ENCODE measurements around the gene PTPN5.

PTPN5 gene

DNA sequence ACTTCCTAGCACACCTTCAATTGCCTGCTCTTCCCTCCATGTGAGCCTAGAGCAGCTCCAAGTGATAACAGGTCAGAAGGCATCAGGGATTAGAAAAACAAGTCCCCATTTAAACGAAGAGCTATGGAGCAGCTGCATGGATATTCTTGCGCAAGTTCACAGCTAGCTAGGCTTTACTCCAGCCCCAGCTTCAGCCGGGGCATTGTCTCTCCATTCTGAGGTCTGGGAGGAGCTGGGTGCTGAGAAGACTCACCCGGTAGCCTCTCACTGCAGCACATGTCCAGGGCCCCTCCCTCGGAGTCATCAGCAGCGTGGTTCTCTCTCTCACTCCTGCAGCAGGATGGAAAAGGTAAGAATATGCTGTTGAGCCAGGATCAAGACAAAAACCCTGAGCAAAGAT, 26.0 kb downstream of the PTPN5 start:
- Histone ChIP-seq H3K4me3 (ENCODE audit: low read depth, low read length) (no peak overlapping the region), H4K8ac (ENCODE audit: low read depth, low read length) (no peak overlapping the region), H3K27me3 (ENCODE audit: insufficient read depth, low read length) (no peaks in the 10 kb centered on the region), H4K91ac (ENCODE audit: low read depth, low read length) (no peak overlapping the region), H4K12ac (ENCODE audit: low read depth, low read length) (no peak overlapping the region), H3K4me2 (ENCODE audit: low read length) (no peak overlapping the region), H3K79me1 (ENCODE audit: low read length) (no peaks in the 10 kb centered on the region), H3K27ac (ENCODE audit: low read depth, low read length) (no peak overlapping the region), H3K36me3 (ENCODE audit: control insufficient read depth in 1 of 2, insufficient read depth in 2 of 2, low read length in 2 of 2) (no peaks in the 10 kb centered on the region), H3K14ac (ENCODE audit: low read length) (no peak overlapping the region), H3K79me2 (ENCODE audit: control insufficient read depth, insufficient read depth, low read length, poor library complexity) (no peaks in the 10 kb centered on the region), H3K18ac (ENCODE audit: low read length) (no peak overlapping the region), H3K23ac (ENCODE audit: low read length) (no peak overlapping the region), H2BK5ac (ENCODE audit: low read depth, low read length, poor library complexity) (no peak overlapping the region), H3K4ac (ENCODE audit: low read depth, low read length) (no peak overlapping the region), H2AFZ (ENCODE audit: insufficient read depth, low read length, poor library complexity) (no peak overlapping the region), H3K9me3 (ENCODE audit: insufficient read depth, low read depth, low read length) (no peaks in the 10 kb centered on the region), H2AK5ac (ENCODE audit: low read length) (no peak overlapping the region), H2BK12ac (ENCODE audit: low read length) (no peak overlapping the region), H3K9ac (ENCODE audit: low read length) (no peak overlapping the region), H2BK120ac (ENCODE audit: insufficient read depth, low read length, poor library complexity) (no peak overlapping the region), H3K4me1 (ENCODE audit: control insufficient read depth in 1 of 2, insufficient read depth in 2 of 2, low read length in 2 of 2) (no peaks in the 10 kb centered on the region)
- no CpG with 5 or more reads among the region's 6 CpGs for WGBS (ENCODE audit: extremely low coverage, insufficient coverage, insufficient read length)
- no peak for DNase-seq

DNA sequence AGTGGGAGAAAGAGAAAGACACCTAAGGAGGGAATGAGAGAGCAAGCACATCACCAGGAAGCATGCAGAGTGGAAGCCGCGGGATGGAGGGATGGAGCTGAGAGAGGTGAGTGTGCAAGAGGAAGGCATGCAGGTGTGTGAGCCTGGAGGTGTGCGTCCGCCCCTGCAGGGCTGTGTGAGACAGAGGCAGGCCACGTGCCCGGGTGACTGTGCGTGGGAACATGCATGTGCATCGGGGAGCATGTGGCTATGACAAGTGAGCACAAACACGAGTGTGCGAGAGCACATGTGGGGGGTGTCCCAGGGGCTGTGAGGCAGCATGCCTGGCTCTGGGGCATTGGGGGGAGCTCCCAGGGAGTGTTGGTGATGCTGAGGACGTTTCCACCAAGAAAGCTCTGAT, 29.9 kb downstream of the PTPN5 start:
- H3K4me1 ChIP-seq (ENCODE audit: control insufficient read depth in 1 of 2, insufficient read depth in 2 of 2, low read length in 2 of 2): no peaks in the 10 kb centered on the region
- H3K18ac ChIP-seq (ENCODE audit: low read length): no peak overlapping the region
- no peaks in the 10 kb centered on the region for H3K27me3 ChIP-seq (ENCODE audit: insufficient read depth, low read length)
- H3K4ac ChIP-seq (ENCODE audit: low read depth, low read length): no peak overlapping the region
- no peak overlapping the region for H2AK5ac ChIP-seq (ENCODE audit: low read length)
- H3K9ac ChIP-seq (ENCODE audit: low read length): no peak overlapping the region
- H3K4me2 ChIP-seq (ENCODE audit: low read length): no peak overlapping the region
- H4K8ac ChIP-seq (ENCODE audit: low read depth, low read length): no peak overlapping the region
- no peak overlapping the region for H2BK5ac ChIP-seq (ENCODE audit: low read depth, low read length, poor library complexity)
- no peak for DNase-seq
- H2BK12ac ChIP-seq (ENCODE audit: low read length): no peak overlapping the region
- H3K27ac ChIP-seq (ENCODE audit: low read depth, low read length): no peak overlapping the region
- H3K4me3 ChIP-seq (ENCODE audit: low read depth, low read length): no peak overlapping the region
- no peaks in the 10 kb centered on the region for H3K36me3 ChIP-seq (ENCODE audit: control insufficient read depth in 1 of 2, insufficient read depth in 2 of 2, low read length in 2 of 2)
- H3K79me2 ChIP-seq (ENCODE audit: control insufficient read depth, insufficient read depth, low read length, poor library complexity): no peaks in the 10 kb centered on the region
- H2AFZ ChIP-seq (ENCODE audit: insufficient read depth, low read length, poor library complexity): no peak overlapping the region
- no peaks in the 10 kb centered on the region for H3K9me3 ChIP-seq (ENCODE audit: insufficient read depth, low read depth, low read length)
- H2BK120ac ChIP-seq (ENCODE audit: insufficient read depth, low read length, poor library complexity): no peak overlapping the region
- no peak overlapping the region for H4K91ac ChIP-seq (ENCODE audit: low read depth, low read length)
- H3K23ac ChIP-seq (ENCODE audit: low read length): no peak overlapping the region
- WGBS (ENCODE audit: extremely low coverage, insufficient coverage, insufficient read length): no CpG with 5 or more reads among the region's 11 CpGs
- no peak overlapping the region for H4K12ac ChIP-seq (ENCODE audit: low read depth, low read length)
- H3K14ac ChIP-seq (ENCODE audit: low read length): no peak overlapping the region
- H3K79me1 ChIP-seq (ENCODE audit: low read length): no peaks in the 10 kb centered on the region

DNA sequence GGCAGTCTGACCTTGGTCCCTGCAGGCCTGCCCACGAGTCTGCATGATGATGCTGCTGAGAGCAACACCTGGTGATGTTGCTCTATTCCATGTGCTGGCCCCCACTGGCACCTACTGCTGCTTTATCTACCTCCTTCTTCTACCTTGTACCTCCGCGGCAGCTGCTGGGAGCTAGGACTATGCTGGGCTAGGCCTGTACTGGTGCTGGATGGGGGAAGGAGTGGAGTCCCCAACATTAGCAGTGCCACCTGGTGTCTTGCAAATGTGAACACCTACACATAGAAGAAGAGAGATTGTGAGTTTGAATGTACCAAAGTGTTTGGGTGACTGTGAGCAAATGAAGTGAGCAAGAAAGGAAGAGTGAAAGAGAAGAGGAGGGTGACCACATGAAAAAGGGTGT, 30.5 kb downstream of the PTPN5 start:
- H3K9me3 ChIP-seq (ENCODE audit: insufficient read depth, low read depth, low read length): no peaks in the 10 kb centered on the region
- no CpG with 5 or more reads among the region's 3 CpGs for WGBS (ENCODE audit: extremely low coverage, insufficient coverage, insufficient read length)
- H3K4me1 ChIP-seq (ENCODE audit: control insufficient read depth in 1 of 2, insufficient read depth in 2 of 2, low read length in 2 of 2): no peaks in the 10 kb centered on the region

DNA sequence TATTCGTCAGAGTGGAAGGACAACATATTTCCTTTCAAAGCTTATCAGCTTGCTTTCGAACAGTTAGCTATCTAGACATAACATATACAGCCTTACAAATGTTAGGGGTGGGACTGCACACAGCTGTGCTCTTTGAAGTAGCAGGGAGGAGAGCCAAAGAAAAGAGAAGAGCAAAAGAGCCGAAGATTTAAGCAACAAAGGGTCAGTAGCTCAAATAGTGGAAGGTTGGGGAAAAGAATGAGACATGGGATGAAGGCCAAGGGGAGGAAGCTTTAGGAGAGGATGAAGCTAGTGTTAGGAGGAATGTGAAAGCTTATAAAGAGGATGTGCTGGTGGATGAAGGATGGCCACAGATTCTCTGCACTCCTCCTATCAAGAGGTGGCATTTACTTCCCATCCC, 33.8 kb downstream of the PTPN5 start:
- Histone ChIP-seq H2AFZ (ENCODE audit: insufficient read depth, low read length, poor library complexity) (no peak overlapping the region), H4K91ac (ENCODE audit: low read depth, low read length) (no peak overlapping the region), H3K4me2 (ENCODE audit: low read length) (no peak overlapping the region), H3K9me3 (ENCODE audit: insufficient read depth, low read depth, low read length) (no peaks in the 10 kb centered on the region), H3K23ac (ENCODE audit: low read length) (no peak overlapping the region), H3K79me2 (ENCODE audit: control insufficient read depth, insufficient read depth, low read length, poor library complexity) (no peaks in the 10 kb centered on the region), H3K4ac (ENCODE audit: low read depth, low read length) (no peak overlapping the region), H3K27ac (ENCODE audit: low read depth, low read length) (no peak overlapping the region), H3K27me3 (ENCODE audit: insufficient read depth, low read length) (no peaks in the 10 kb centered on the region), H3K4me1 (ENCODE audit: control insufficient read depth in 1 of 2, insufficient read depth in 2 of 2, low read length in 2 of 2) (no peaks in the 10 kb centered on the region), H3K9ac (ENCODE audit: low read length) (no peak overlapping the region), H4K12ac (ENCODE audit: low read depth, low read length) (no peak overlapping the region), H2BK5ac (ENCODE audit: low read depth, low read length, poor library complexity) (no peak overlapping the region), H2BK12ac (ENCODE audit: low read length) (no peak overlapping the region), H3K18ac (ENCODE audit: low read length) (no peak overlapping the region), H4K8ac (ENCODE audit: low read depth, low read length) (no peak overlapping the region), H2BK120ac (ENCODE audit: insufficient read depth, low read length, poor library complexity) (no peak overlapping the region), H3K36me3 (ENCODE audit: control insufficient read depth in 1 of 2, insufficient read depth in 2 of 2, low read length in 2 of 2) (no peaks in the 10 kb centered on the region), H3K79me1 (ENCODE audit: low read length) (no peaks in the 10 kb centered on the region), H3K14ac (ENCODE audit: low read length) (no peak overlapping the region), H2AK5ac (ENCODE audit: low read length) (no peak overlapping the region), H3K4me3 (ENCODE audit: low read depth, low read length) (no peak overlapping the region)
- no peak for DNase-seq
- no CpG with 5 or more reads among the region's 3 CpGs for WGBS (ENCODE audit: extremely low coverage, insufficient coverage, insufficient read length)

More for the DNA sequence above, 30.5 kb downstream of the PTPN5 start:
- H2AFZ ChIP-seq (ENCODE audit: insufficient read depth, low read length, poor library complexity): no peak overlapping the region
- no peak overlapping the region for H3K27ac ChIP-seq (ENCODE audit: low read depth, low read length)
- H4K12ac ChIP-seq (ENCODE audit: low read depth, low read length): no peak overlapping the region
- no peak overlapping the region for H4K91ac ChIP-seq (ENCODE audit: low read depth, low read length)
- no peaks in the 10 kb centered on the region for H3K79me2 ChIP-seq (ENCODE audit: control insufficient read depth, insufficient read depth, low read length, poor library complexity)
- H3K18ac ChIP-seq (ENCODE audit: low read length): no peak overlapping the region
- no peaks in the 10 kb centered on the region for H3K27me3 ChIP-seq (ENCODE audit: insufficient read depth, low read length)
- H2BK5ac ChIP-seq (ENCODE audit: low read depth, low read length, poor library complexity): no peak overlapping the region
- H3K14ac ChIP-seq (ENCODE audit: low read length): no peak overlapping the region
- no peaks in the 10 kb centered on the region for H3K36me3 ChIP-seq (ENCODE audit: control insufficient read depth in 1 of 2, insufficient read depth in 2 of 2, low read length in 2 of 2)
- H4K8ac ChIP-seq (ENCODE audit: low read depth, low read length): no peak overlapping the region
- H3K4me3 ChIP-seq (ENCODE audit: low read depth, low read length): no peak overlapping the region
- no peaks in the 10 kb centered on the region for H3K79me1 ChIP-seq (ENCODE audit: low read length)
- H2BK120ac ChIP-seq (ENCODE audit: insufficient read depth, low read length, poor library complexity): no peak overlapping the region
- no peak overlapping the region for H3K23ac ChIP-seq (ENCODE audit: low read length)
- no peak overlapping the region for H3K4me2 ChIP-seq (ENCODE audit: low read length)
- H2AK5ac ChIP-seq (ENCODE audit: low read length): no peak overlapping the region
- DNase-seq: no peak
- no peak overlapping the region for H3K4ac ChIP-seq (ENCODE audit: low read depth, low read length)
- no peak overlapping the region for H3K9ac ChIP-seq (ENCODE audit: low read length)
- H2BK12ac ChIP-seq (ENCODE audit: low read length): no peak overlapping the region
